Sigmoid colon (tissue), 4 donors: ENCODE measurements around the gene PLVAP.

Experiments used
- CTCF ChIP-seq, 4 experiments: fragments of 450-650 bp in 3 of 4; fragments of 200-600 bp in 1 of 4; IDR thresholded peaks; one replicate each; pipeline ENCODE4 v1.5.1; 2016 to 2019; ENCODE audit warnings: antibody characterized with exemption in 4 of 4, mild to moderate bottlenecking in 3 of 4, moderate library complexity in 2 of 4
- POLR2A ChIP-seq, 2 donors: fragments of 450-650 bp; IDR thresholded peaks; one replicate each; pipeline ENCODE4 v1.6.1; 2016; ENCODE audit warnings: antibody characterized with exemption in 2 of 2, mild to moderate bottlenecking in 2 of 2, moderate library complexity in 2 of 2
- POLR2AphosphoS5 ChIP-seq, 4 donors: sonication (generic); formaldehyde crosslinking; IDR thresholded peaks; one replicate each; pipeline ENCODE4 v1.6.1; 2017; ENCODE audit warnings: antibody characterized with exemption in 4 of 4

DNA sequence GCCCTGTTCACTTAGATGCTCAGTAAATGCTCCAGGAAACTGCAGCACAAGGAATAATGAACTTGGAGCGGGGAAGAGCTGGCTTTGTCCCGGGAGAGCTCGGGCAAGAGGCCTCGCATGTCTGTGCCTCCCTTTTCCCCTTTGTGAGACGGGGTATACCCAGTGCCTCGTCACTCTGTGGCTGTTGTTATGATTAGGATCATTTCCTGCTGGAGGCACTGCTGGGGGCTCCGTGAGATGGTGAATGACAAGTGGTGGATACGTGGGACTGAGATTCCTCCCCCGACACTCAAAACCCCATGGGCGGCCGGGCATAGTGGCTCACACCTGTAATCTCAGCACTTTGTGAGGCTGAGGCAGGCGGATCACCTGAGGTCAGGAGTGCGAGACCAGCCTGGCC, 1.1 kb upstream of the PLVAP start:
- no peak for TF ChIP-seq CTCF (IDR thresholded peaks at IDR 0.05)
- TF ChIP-seq POLR2AphosphoS5 (IDR thresholded peaks at IDR 0.05), result no peak
- TF ChIP-seq POLR2A (IDR thresholded peaks at IDR 0.05), result no peak
